IPS-NIHi7 (cell line): Measurements from ENCODE around the gene TAPT1.
"Not testable (repeated sequence)": the region's sequence is repeated elsewhere in the genome, so short reads cannot be mapped to it uniquely, and the experiment has no call there.

Experiments used
- DNase-seq: peaks from one replicate; pipeline ENCODE4 v3.0.0; 2012; ENCODE audit warnings: mixed read lengths; ENCODE audit errors: extremely low spot score

TAPT1 gene

GRCh38 chr4:16225863-16226815, at the start of gene TAPT1:
Gene TAPT1, minus strand, starts transcription at chr4:16226471. Its CDS starts 14 bp downstream, at chr4:16226457.
- peak; percentile 84 for DNase-seq

GRCh38 chr4:16271411-16271810, 45.1 kb upstream of the TAPT1 start:
- no peak for DNase-seq

GRCh38 chr4:16270454-16271328, 44.4 kb upstream of the TAPT1 start:
- DNase-seq = peak; percentile 56

GRCh38 chr4:16269742-16270453, 43.6 kb upstream of the TAPT1 start:
- DNase-seq = not testable (repeated sequence)

- no peak for DNase-seq
Measured at GRCh38 chr4:16269240-16269639, 43.0 kb upstream of the TAPT1 start.

- DNase-seq = no peak
Measured at GRCh38 chr4:16268290-16268689, 42.0 kb upstream of the TAPT1 start.

GRCh38 chr4:16267639-16268038, 41.4 kb upstream of the TAPT1 start:
- DNase-seq = no peak

GRCh38 chr4:16265820-16266219, 39.5 kb upstream of the TAPT1 start:
- no peak for DNase-seq

GRCh38 chr4:16264798-16265197, 38.5 kb upstream of the TAPT1 start:
- peak; percentile 36 for DNase-seq

GRCh38 chr4:16263056-16263455, 36.8 kb upstream of the TAPT1 start:
- DNase-seq = no peak

- no peak for DNase-seq
Measured at GRCh38 chr4:16262188-16262587, 35.9 kb upstream of the TAPT1 start.

- no peak for DNase-seq
Measured at GRCh38 chr4:16261313-16261878, 35.1 kb upstream of the TAPT1 start.

- no peak for DNase-seq
Measured at GRCh38 chr4:16259889-16260246, 33.6 kb upstream of the TAPT1 start.

GRCh38 chr4:16259241-16259888, 33.1 kb upstream of the TAPT1 start:
- no peak for DNase-seq

GRCh38 chr4:16257611-16258010, 31.3 kb upstream of the TAPT1 start:
- no peak for DNase-seq

- DNase-seq = no peak
Measured at GRCh38 chr4:16256343-16256742, 30.1 kb upstream of the TAPT1 start.

- DNase-seq = no peak
Measured at GRCh38 chr4:16255730-16256129, 29.5 kb upstream of the TAPT1 start.

GRCh38 chr4:16253127-16253960, 27.1 kb upstream of the TAPT1 start:
- no peak for DNase-seq

- no peak for DNase-seq
Measured at GRCh38 chr4:16250661-16251365, 24.5 kb upstream of the TAPT1 start.

GRCh38 chr4:16248605-16249004, 22.3 kb upstream of the TAPT1 start:
- no peak for DNase-seq
